Measurements from ENCODE around the gene TAF1C. TPM values are rescaled to one million over a fixed set of nuclear protein-coding genes. Genes with fewer than 3 reads are reported as not detected.
"Not testable (repeated sequence)": the region's sequence is repeated elsewhere in the genome, so short reads cannot be mapped to it uniquely, and the experiment has no call there.

TAF1C gene
- total RNA-seq, 1 experiment from 2014 or later, result 54.5 TPM

DNA sequence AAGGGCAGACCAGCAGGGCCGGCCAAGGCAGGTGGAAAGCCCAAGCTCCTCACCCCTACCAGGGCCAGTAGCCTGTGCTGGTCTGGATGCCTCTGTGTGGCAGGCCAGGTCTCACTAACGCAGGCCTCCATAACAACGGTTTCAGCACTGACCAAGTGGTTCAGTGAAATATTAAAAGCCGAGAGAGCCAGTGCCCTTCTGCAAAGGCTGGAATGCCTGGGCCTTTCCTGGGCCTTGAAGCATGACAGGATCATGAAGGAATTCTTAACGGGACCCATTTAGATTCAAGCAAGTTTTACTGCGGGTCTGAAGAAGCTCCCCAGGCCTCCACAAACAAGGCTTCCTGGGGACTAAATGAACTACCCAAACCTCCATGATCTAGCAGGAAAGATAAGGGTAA is 20.4 kb upstream of the TAF1C start:
- Histone ChIP-seq H3K27me3 (ENCODE audit: low read length) (no peaks in the 10 kb centered on the region), H3K9me3 (ENCODE audit: low read length) (no peaks in the 10 kb centered on the region), H3K27ac (ENCODE audit: low read length) (no peak overlapping the region), H3K4me2 (ENCODE audit: low read depth, low read length, poor library complexity, severe bottlenecking) (no peak overlapping the region), H3K79me2 (ENCODE audit: low read length) (no peaks in the 10 kb centered on the region), H3K9ac (ENCODE audit: low read length) (no peak overlapping the region), H3K4me3 (ENCODE audit: low read length) (no peak overlapping the region), H3K9me2 (replicated peaks; ENCODE audit: insufficient read depth, low read length) (no peaks in the 10 kb centered on the region), H3K36me3 (ENCODE audit: insufficient read depth, low read length) (no peaks in the 10 kb centered on the region), H4K20me1 (ENCODE audit: insufficient read depth, low read depth, low read length) (no peaks in the 10 kb centered on the region), H3K4me1 (ENCODE audit: low read length) (no peaks in the 10 kb centered on the region), H2AFZ (ENCODE audit: low read length) (no peak overlapping the region)
- no peak for DNase-seq

DNA sequence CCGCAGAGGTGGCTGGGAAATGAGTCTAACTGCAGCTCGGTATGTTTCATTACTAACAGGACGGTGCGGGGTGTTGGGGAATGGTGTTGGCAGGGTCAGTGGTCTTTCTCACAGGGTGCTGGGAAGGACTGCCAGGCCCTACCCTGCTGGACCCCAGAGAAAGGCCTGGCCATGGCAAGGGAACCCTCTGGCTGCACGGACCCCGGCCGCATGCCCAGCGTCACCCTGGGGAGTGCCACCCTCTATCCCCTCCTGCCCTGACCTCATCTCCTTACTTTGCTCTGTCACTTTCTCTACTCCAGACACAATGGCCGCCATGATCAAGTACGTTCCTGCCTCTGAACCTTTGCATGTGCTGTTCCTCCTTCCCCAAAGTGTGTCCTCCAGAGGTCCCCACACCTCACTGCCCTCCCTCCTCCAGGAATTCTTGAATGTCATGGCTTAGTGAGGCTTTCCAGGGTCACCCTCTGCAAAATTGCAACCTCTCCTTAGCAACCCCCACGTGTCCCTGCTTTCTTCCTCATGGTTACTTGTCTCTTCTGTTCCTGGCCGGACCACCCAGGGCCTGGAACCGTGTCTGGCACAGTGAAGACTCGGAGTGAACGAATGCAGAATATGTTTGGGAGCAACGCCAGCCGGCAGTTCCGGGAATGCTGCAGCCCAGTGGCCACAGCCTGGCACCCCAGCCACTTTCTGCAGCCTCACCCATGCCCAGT is 19.3 kb upstream of the TAF1C start:
- no peaks in the 10 kb centered on the region for H4K20me1 ChIP-seq (ENCODE audit: insufficient read depth, low read depth, low read length)
- no peak overlapping the region for H3K27ac ChIP-seq (ENCODE audit: low read length)
- no peaks in the 10 kb centered on the region for H3K36me3 ChIP-seq (ENCODE audit: insufficient read depth, low read length)
- H3K27me3 ChIP-seq (ENCODE audit: low read length), result no peaks in the 10 kb centered on the region
- no peak overlapping the region for H3K4me3 ChIP-seq (ENCODE audit: low read length)
- no peaks in the 10 kb centered on the region for H3K79me2 ChIP-seq (ENCODE audit: low read length)
- H3K9me3 ChIP-seq (ENCODE audit: low read length), result no peaks in the 10 kb centered on the region
- H3K9ac ChIP-seq (ENCODE audit: low read length), result no peak overlapping the region
- no peaks in the 10 kb centered on the region for H3K4me1 ChIP-seq (ENCODE audit: low read length)
- no peaks in the 10 kb centered on the region for H3K9me2 ChIP-seq (replicated peaks; ENCODE audit: insufficient read depth, low read length)
- no peak overlapping the region for H3K4me2 ChIP-seq (ENCODE audit: low read depth, low read length, poor library complexity, severe bottlenecking)
- H2AFZ ChIP-seq (ENCODE audit: low read length), result no peak overlapping the region
- DNase-seq, result no peak

DNA sequence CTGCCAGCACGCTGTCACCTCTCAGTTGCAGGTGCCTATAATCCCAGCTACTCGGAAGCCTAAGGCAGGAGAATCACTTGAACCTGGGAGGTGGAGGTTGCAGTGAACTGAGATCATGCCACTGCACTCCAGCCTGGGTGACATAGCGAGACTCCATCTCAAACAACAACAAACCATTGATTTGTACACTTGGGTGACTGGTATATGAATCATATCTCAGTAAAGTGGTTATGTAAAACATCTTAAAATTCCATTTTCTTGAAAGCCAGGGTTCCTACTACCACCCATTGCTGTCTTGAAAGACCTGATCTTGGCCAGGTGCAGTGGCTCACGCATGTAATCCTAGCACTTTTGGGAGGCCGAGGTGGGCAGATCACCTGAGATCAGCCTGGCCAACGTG is 18.3 kb upstream of the TAF1C start:
- not testable (repeated sequence) for H3K9ac ChIP-seq (ENCODE audit: low read length); H3K27me3 ChIP-seq (ENCODE audit: low read length); H3K4me3 ChIP-seq (ENCODE audit: low read length); DNase-seq; H3K36me3 ChIP-seq (ENCODE audit: insufficient read depth, low read length); H3K79me2 ChIP-seq (ENCODE audit: low read length); H3K9me3 ChIP-seq (ENCODE audit: low read length); H3K4me2 ChIP-seq (ENCODE audit: low read depth, low read length, poor library complexity, severe bottlenecking); H3K4me1 ChIP-seq (ENCODE audit: low read length); H3K27ac ChIP-seq (ENCODE audit: low read length); H4K20me1 ChIP-seq (ENCODE audit: insufficient read depth, low read depth, low read length); H2AFZ ChIP-seq (ENCODE audit: low read length); H3K9me2 ChIP-seq (replicated peaks; ENCODE audit: insufficient read depth, low read length)

DNA sequence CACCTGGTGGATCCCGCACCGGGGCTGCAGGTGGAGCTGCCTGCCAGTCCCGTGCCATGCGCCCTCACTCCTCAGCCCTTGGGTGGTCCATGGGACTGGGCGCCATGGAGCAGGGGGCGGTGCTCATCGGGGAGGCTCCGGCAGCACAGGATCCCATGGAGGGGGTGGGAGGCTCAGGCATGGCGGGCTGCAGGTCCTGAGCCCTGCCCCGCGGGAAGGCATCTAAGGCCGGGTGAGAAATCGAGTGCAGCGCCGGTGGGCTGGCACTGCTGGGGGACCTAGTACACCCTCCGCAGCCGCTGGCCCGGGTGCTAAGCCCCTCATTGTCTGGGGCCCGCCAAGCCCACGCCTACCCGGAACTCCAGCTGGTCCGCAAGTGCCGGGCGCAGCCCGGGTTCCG is 17.7 kb upstream of the TAF1C start:
- H3K27me3 ChIP-seq (ENCODE audit: low read length); H3K4me3 ChIP-seq (ENCODE audit: low read length); H3K4me1 ChIP-seq (ENCODE audit: low read length); H3K9ac ChIP-seq (ENCODE audit: low read length); H3K9me2 ChIP-seq (replicated peaks; ENCODE audit: insufficient read depth, low read length); H3K27ac ChIP-seq (ENCODE audit: low read length); H2AFZ ChIP-seq (ENCODE audit: low read length); DNase-seq; H4K20me1 ChIP-seq (ENCODE audit: insufficient read depth, low read depth, low read length); H3K79me2 ChIP-seq (ENCODE audit: low read length); H3K9me3 ChIP-seq (ENCODE audit: low read length); H3K36me3 ChIP-seq (ENCODE audit: insufficient read depth, low read length); H3K4me2 ChIP-seq (ENCODE audit: low read depth, low read length, poor library complexity, severe bottlenecking): not testable (repeated sequence)

DNA sequence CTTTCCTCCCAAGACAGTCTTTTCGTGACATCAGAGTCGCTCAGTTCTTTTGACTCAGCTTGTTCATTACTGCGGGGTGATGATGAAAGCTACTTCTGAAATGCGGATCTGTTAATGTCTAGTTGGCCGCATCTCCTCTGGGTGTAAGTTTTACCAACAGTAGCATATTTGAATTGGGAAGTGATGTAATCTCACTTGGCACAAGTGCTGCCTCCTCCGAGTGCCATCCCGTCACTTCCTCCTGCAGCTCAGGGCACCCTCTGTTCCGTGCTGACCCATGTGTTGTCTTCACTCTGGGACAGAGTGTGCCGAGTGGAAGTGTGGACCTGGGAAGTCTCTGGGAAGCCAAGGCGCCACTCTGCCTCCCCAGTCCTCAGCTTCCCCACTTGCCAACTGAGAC is 13.0 kb upstream of the TAF1C start:
- Histone ChIP-seq H3K9me2 (replicated peaks; ENCODE audit: insufficient read depth, low read length) (no peaks in the 10 kb centered on the region), H2AFZ (ENCODE audit: low read length) (no peak overlapping the region), H3K4me1 (ENCODE audit: low read length) (no peaks in the 10 kb centered on the region), H3K36me3 (ENCODE audit: insufficient read depth, low read length) (no peaks in the 10 kb centered on the region), H3K27ac (ENCODE audit: low read length) (no peak overlapping the region), H3K4me2 (ENCODE audit: low read depth, low read length, poor library complexity, severe bottlenecking) (no peak overlapping the region), H3K9ac (ENCODE audit: low read length) (no peak overlapping the region), H4K20me1 (ENCODE audit: insufficient read depth, low read depth, low read length) (no peaks in the 10 kb centered on the region), H3K9me3 (ENCODE audit: low read length) (no peaks in the 10 kb centered on the region), H3K79me2 (ENCODE audit: low read length) (no peaks in the 10 kb centered on the region), H3K4me3 (ENCODE audit: low read length) (no peak overlapping the region), H3K27me3 (ENCODE audit: low read length) (no peaks in the 10 kb centered on the region)
- no peak for DNase-seq

DNA sequence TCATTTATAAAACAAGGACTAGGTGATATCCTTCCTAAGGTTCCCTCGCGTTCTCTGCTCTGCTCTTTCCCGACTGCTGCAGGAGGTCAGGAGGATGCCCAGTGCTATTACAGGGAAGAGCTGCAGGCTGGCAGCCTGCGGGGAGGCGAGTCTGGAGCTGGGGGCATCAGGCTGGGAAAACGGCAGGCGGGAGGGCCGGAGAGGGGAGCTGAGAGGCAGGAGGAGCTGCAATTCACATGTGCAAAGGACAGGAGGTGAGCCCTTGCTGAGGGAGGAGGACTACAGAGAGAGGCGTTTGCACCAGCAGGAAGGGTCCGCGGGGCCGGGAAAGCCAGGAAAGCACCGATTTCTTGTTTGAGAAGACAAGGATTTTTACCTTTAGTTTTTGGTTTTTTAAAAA is 12.2 kb upstream of the TAF1C start:
- no peak overlapping the region for H3K9ac ChIP-seq (ENCODE audit: low read length)
- no peak overlapping the region for H3K4me3 ChIP-seq (ENCODE audit: low read length)
- no peak overlapping the region for H2AFZ ChIP-seq (ENCODE audit: low read length)
- no peaks in the 10 kb centered on the region for H3K36me3 ChIP-seq (ENCODE audit: insufficient read depth, low read length)
- H3K9me3 ChIP-seq (ENCODE audit: low read length), result no peaks in the 10 kb centered on the region
- H3K9me2 ChIP-seq (replicated peaks; ENCODE audit: insufficient read depth, low read length), result no peaks in the 10 kb centered on the region
- DNase-seq, result no peak
- H3K27me3 ChIP-seq (ENCODE audit: low read length), result no peaks in the 10 kb centered on the region
- H4K20me1 ChIP-seq (ENCODE audit: insufficient read depth, low read depth, low read length), result no peaks in the 10 kb centered on the region
- H3K4me1 ChIP-seq (ENCODE audit: low read length), result peaks cover 4% of the 10 kb centered on the region
- H3K79me2 ChIP-seq (ENCODE audit: low read length), result no peaks in the 10 kb centered on the region
- H3K27ac ChIP-seq (ENCODE audit: low read length), result no peak overlapping the region
- no peak overlapping the region for H3K4me2 ChIP-seq (ENCODE audit: low read depth, low read length, poor library complexity, severe bottlenecking)

DNA sequence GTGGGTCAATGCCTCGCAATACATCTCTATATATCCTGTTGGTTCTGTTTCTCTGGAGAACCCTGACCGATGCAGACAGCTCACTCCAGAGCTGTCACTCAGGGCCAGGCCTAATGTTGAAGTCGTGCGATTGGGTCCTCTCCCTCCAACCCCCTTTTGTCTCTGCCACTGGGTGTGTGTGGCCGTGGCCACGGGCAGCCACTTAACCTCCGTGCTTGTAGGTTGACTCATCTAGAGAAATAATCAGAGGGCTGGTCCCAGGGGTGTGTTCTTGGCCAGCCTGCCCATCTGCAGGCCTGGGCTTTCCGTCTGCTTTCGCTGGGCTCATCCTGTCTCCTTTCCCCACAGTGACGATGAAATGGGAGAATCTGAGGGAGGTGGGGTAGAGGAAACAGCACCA is 11.5 kb upstream of the TAF1C start:
- peaks cover 4% of the 10 kb centered on the region for H3K4me1 ChIP-seq (ENCODE audit: low read length)
- H3K9me2 ChIP-seq (replicated peaks; ENCODE audit: insufficient read depth, low read length), result no peaks in the 10 kb centered on the region
- no peaks in the 10 kb centered on the region for H3K9me3 ChIP-seq (ENCODE audit: low read length)
- no peak overlapping the region for H3K27ac ChIP-seq (ENCODE audit: low read length)
- no peaks in the 10 kb centered on the region for H3K27me3 ChIP-seq (ENCODE audit: low read length)
- no peak for DNase-seq
- no peaks in the 10 kb centered on the region for H3K79me2 ChIP-seq (ENCODE audit: low read length)
- H2AFZ ChIP-seq (ENCODE audit: low read length), result no peak overlapping the region
- no peak overlapping the region for H3K4me2 ChIP-seq (ENCODE audit: low read depth, low read length, poor library complexity, severe bottlenecking)
- no peak overlapping the region for H3K9ac ChIP-seq (ENCODE audit: low read length)
- H3K36me3 ChIP-seq (ENCODE audit: insufficient read depth, low read length), result no peaks in the 10 kb centered on the region
- H4K20me1 ChIP-seq (ENCODE audit: insufficient read depth, low read depth, low read length), result no peaks in the 10 kb centered on the region
- H3K4me3 ChIP-seq (ENCODE audit: low read length), result no peak overlapping the region

DNA sequence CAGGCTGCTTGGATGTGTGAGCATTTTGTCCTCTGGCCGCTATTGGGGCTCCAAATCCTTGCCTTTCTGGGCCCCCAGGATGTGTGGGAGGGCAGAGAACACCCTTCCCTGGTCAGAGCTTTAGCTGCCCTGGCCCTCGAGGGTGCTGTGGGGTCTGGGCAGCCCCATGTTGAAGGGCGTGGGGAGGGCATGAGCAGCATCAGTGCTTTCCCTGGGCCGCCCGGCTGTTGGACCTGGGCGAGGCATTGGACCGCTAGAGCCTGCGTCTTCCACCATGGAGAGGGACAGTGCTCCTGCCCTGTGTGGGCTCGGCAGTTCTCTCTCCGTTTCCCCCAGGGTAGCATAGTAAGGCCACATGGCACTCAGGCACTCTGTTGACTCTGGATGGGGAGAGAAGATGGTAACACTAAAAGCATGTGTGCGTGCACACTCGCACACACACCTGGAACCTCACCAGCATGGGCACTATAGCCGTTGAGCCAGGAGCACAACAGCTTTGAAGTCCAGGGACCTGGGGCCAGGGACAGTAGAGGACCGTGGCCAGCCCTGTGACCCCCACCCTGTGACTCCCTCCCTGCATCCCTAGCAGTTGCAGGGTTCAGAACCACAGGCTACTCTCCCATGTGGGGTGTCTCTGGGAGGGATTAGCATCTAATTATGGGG is 10.7 kb upstream of the TAF1C start:
- H3K27ac ChIP-seq (ENCODE audit: low read length), result no peak overlapping the region
- no peaks in the 10 kb centered on the region for H3K36me3 ChIP-seq (ENCODE audit: insufficient read depth, low read length)
- no peak for DNase-seq
- peaks cover 4% of the 10 kb centered on the region for H3K4me1 ChIP-seq (ENCODE audit: low read length)
- no peaks in the 10 kb centered on the region for H3K27me3 ChIP-seq (ENCODE audit: low read length)
- no peak overlapping the region for H2AFZ ChIP-seq (ENCODE audit: low read length)
- H3K4me2 ChIP-seq (ENCODE audit: low read depth, low read length, poor library complexity, severe bottlenecking), result no peak overlapping the region
- H4K20me1 ChIP-seq (ENCODE audit: insufficient read depth, low read depth, low read length), result no peaks in the 10 kb centered on the region
- no peak overlapping the region for H3K4me3 ChIP-seq (ENCODE audit: low read length)
- no peaks in the 10 kb centered on the region for H3K79me2 ChIP-seq (ENCODE audit: low read length)
- no peaks in the 10 kb centered on the region for H3K9me3 ChIP-seq (ENCODE audit: low read length)
- no peaks in the 10 kb centered on the region for H3K9me2 ChIP-seq (replicated peaks; ENCODE audit: insufficient read depth, low read length)
- no peak overlapping the region for H3K9ac ChIP-seq (ENCODE audit: low read length)
